Measurements from ENCODE around the gene FAM114A1.

- no peak for TF ChIP-seq SPI1 (IDR thresholded peaks at IDR 0.05; ENCODE audit: low read depth, low read length)
- no peak for TF ChIP-seq TAF1 (IDR thresholded peaks at IDR 0.05; ENCODE audit: low read depth, low read length)
- no peak for TF ChIP-seq POLR2A (IDR thresholded peaks at IDR 0.05; ENCODE audit: low read depth, low read length)
Measured at GRCh38 chr4:38902221-38902620, 34.6 kb downstream of the FAM114A1 start.

Data from GM12891 (cell line).